BJ (cell line): ENCODE data around the gene IPCEF1. TPM values are rescaled to one million over a fixed set of nuclear protein-coding genes. Genes with fewer than 3 reads are reported as not detected.

ENCODE experiments used
- CTCF ChIA-PET: fragments of 350-600 bp; formaldehyde crosslinking; extraction: SDS; loops from one replicate; lab custom pipeline; 2021; ENCODE audit warnings: antibody characterized with exemption, inconsistent platforms; lab: Yijun Ruan, JAX
- POLR2A ChIA-PET: fragments of 300-600 bp; sonication (Branson Sonifier 250); formaldehyde crosslinking; extraction: SDS; loops from one replicate; lab custom pipeline; 2021; ENCODE audit warnings: antibody characterized with exemption; lab: Charles Lee
- DNase-seq: peaks from one replicate; pipeline ENCODE4 v3.0.0-alpha.2; 2011; ENCODE audit warnings: low read depth
- H3K27me3 ChIP-seq: 2 replicates; pipeline ENCODE4 v1.6.0; 2011; ENCODE audit warnings: low read length; ENCODE audit not compliant: control insufficient read depth, insufficient read depth
- H3K36me3 ChIP-seq: 2 replicates; pipeline ENCODE4 v1.5.1; 2011; ENCODE audit warnings: low read length; ENCODE audit not compliant: control insufficient read depth, insufficient read depth
- H3K4me3 ChIP-seq: 2 replicates; pipeline ENCODE4 v1.5.1; 2011; ENCODE audit warnings: low read depth, mild to moderate bottlenecking, control low read depth, low read length
- CTCF ChIP-seq: IDR thresholded peaks from 2 replicates; pipeline ENCODE4 v1.5.1; 2011; ENCODE audit warnings: low read depth, mild to moderate bottlenecking, control low read depth, inconsistent platforms, low read length, moderate library complexity; ENCODE audit not compliant: insufficient read depth
- polyA plus RNA-seq: library from polyadenylated mRNA; depleted of rRNA; stranded (reverse); fragments of >200 nt; gene quantifications from 2 replicates; pipeline ENCODE4 v1.2.3, GENCODE V29; 2011

IPCEF1 gene
- polyA plus RNA-seq, 1 experiment: 0.02 TPM

DNA sequence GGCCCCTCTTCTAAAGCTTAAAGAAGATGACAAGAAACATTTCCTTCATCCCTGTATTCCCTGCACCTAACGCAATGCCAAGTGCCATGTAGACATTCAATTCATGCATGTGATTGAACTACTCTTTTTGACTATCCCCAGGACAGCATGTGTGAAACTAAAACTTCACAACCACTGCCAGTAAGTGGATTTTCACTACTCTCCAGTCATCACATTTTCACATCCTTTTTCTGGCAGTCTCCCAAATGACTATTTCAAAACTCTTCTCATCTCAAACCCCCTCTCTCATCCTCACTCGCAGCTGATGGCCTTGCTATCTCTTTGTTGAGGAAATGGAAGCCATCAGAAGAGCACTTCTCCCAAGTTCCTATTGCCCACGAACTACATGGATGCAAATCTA is 194.9 kb downstream of the IPCEF1 start:
- ChIA-PET POLR2A (no interaction called here), CTCF (interaction anchor here (0.6 kb wide), 1 partner anchor 1136 kb away, joined by 3 read pairs; no protein-coding TSS in a partner anchor)
- no peak for TF ChIP-seq CTCF
- Histone ChIP-seq H3K36me3 (no peaks in the 10 kb centered on the region), H3K27me3 (no peaks in the 10 kb centered on the region), H3K4me3 (no peak overlapping the region)
- DNase-seq: no peak

DNA sequence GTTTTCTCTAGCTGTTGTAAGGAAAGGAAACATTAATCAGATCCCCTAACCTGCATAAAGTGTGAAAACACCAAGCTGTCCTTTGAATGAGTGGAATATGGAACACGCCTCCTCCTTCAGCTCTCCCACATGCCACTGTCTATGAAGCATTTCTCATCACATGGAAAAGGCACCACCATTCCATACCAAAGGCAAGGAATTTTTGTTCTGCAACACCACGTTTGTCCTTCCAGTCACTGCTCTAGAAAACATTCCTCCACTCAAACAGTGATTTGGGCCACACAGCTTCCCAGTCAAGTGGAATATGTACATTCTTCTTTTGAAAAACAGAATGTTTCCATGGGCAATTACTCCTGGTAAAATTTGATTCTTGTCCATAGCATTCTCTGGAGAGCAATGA is 197.5 kb downstream of the IPCEF1 start:
- Histone ChIP-seq H3K4me3 (no peak overlapping the region), H3K36me3 (no peaks in the 10 kb centered on the region), H3K27me3 (no peaks in the 10 kb centered on the region)
- no peak for TF ChIP-seq CTCF
- ChIA-PET CTCF (interaction anchor here (0.6 to 3.3 kb wide), 2 partner anchors 108 to 211 kb away, joined by 5 to 15 read pairs; no protein-coding TSS in a partner anchor), POLR2A (no interaction called here)
- no peak for DNase-seq

DNA sequence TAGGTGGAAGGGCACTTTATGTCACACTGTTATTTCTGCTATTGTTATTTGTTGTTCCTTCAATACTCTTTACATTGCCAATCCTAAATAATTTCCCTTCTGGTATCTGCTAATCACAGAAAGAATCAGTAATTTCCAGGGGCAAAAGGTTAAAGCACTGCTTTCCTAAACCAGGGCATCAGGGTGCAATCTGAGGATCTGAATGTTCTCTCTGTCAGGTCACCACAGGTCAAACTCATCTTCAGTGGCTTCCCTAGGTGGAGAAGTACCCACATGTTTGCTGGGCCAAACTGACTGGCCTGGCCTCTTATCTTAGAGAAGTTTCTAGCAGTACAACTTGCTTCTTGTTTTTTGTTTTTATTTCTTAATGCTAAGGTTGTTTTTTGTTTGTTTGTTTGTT is 198.9 kb downstream of the IPCEF1 start:
- H3K36me3 ChIP-seq: no peaks in the 10 kb centered on the region
- H3K27me3 ChIP-seq: no peaks in the 10 kb centered on the region
- DNase-seq: no peak
- no peak for TF ChIP-seq CTCF
- ChIA-PET CTCF (interaction anchor here (1.0 to 3.3 kb wide), 4 partner anchors 117 to 518 kb away, joined by 3 to 15 read pairs (median 5); no protein-coding TSS in a partner anchor), POLR2A (no interaction called here)
- H3K4me3 ChIP-seq: no peak overlapping the region

DNA sequence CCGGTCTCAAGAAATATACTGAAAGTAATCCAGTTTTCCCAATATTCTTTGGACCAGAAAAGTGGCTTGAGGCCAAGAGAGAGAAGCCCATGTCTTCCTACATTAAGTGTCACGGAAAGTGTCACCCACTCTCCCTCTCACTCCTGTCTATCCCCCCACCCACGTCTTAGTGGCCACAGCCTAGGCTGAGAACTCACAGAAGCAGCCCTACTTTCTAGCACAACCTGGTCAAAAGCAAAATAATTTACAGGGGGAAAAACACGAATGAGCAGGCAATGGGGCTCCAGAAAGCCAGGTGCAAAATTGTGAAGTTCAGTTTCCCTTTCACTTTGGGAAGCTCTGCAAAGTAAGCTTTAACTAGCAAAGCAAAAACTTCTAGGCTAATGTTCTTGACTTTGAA is 199.5 kb downstream of the IPCEF1 start:
- no peaks in the 10 kb centered on the region for H3K27me3 ChIP-seq
- H3K36me3 ChIP-seq: no peaks in the 10 kb centered on the region
- TF ChIP-seq CTCF: no peak
- POLR2A ChIA-PET: interaction anchor here (0.6 kb wide), 1 partner anchor 161 kb away, joined by 21 read pairs; no protein-coding TSS in a partner anchor
- CTCF ChIA-PET: interaction anchor here (1.0 to 3.3 kb wide), 3 partner anchors 118 to 214 kb away, joined by 3 to 15 read pairs (median 7); no protein-coding TSS in a partner anchor
- no peak overlapping the region for H3K4me3 ChIP-seq
- DNase-seq: no peak

GRCh38 chr6:154156135-154156896 is 200.3 kb downstream of the IPCEF1 start:
- peak; percentile 73 for TF ChIP-seq CTCF
- Histone ChIP-seq H3K36me3 (no peaks in the 10 kb centered on the region), H3K4me3 (no peak overlapping the region), H3K27me3 (no peaks in the 10 kb centered on the region)
- ChIA-PET POLR2A (no interaction called here), CTCF (interaction anchor here (0.8 to 3.5 kb wide), 7 partner anchors 17 to 649 kb away, joined by 3 to 25 read pairs (median 5); no protein-coding TSS in a partner anchor)
- no peak for DNase-seq
